ENCODE measurements around the gene EEF1A2. TPM values are rescaled to one million over a fixed set of nuclear protein-coding genes. Genes with fewer than 3 reads are reported as not detected.
A peak's percentile ranks its signal among the peaks of the same experiment; 100 is the strongest.

EEF1A2 gene
- total RNA-seq, 1 donor from 2014 or later = 255 TPM

DNA sequence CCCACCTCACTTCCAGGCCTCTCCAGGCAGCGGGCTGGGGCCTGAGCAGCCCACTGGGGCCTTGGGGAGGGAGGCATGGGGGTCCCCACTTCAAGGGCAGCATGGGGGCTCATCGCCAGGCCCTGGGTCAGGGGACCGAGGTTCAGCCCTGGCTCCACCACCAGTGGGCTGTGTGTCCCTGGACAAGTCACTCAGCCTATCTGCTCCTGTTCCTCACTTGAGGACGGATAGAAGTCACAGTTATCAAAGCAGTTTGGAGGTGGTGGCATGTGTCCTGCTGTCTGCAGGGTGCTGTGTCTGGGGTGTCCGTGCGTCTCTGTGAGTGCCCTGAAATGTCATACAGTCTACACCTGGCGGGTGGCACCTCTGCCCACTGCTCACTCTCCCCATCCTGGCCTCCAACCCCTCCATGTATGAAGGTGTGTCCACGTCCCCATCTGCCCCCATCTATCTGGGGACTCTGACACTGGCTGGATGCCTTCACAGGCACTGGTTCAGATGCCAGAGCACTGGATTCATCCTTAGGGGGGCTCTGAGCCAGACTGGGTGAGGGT is 3.6 kb downstream of the EEF1A2 start:
- H3K4me1 ChIP-seq (ENCODE audit: control insufficient read depth in 3 of 3, insufficient read depth in 3 of 3, low read length in 3 of 3) = peaks cover 30 to 68% (median 51%) of the 10 kb centered on the region in 3 donors
- peaks cover 0 to 20% (median 9%) of the 10 kb centered on the region in 3 donors for H3K27me3 ChIP-seq (ENCODE audit: control insufficient read depth in 3 of 3, insufficient read depth in 3 of 3, low read length in 3 of 3)
- H3K9ac ChIP-seq (ENCODE audit: low read depth in 1 of 3, low read length in 3 of 3) = peak overlapping the region in 1 of 3 donors; percentile 95
- H3K36me3 ChIP-seq (ENCODE audit: control insufficient read depth in 3 of 3, insufficient read depth in 3 of 3, low read length in 3 of 3) = peaks cover 35 to 65% (median 57%) of the 10 kb centered on the region in 3 donors
- H3K4me3 ChIP-seq (ENCODE audit: low read length in 3 of 3) = peak overlapping the region in 2 of 3 donors; percentile 13 to 88
- peak overlapping the region; percentile 12 for H3K27ac ChIP-seq (ENCODE audit: low read depth, low read length)
- H3K9me3 ChIP-seq (ENCODE audit: control insufficient read depth in 3 of 3, low read length in 3 of 3) = no peaks in the 10 kb centered on the region

- peaks cover 0 to 21% (median 6%) of the 10 kb centered on the region in 3 donors for H3K27me3 ChIP-seq (ENCODE audit: control insufficient read depth in 3 of 3, insufficient read depth in 3 of 3, low read length in 3 of 3)
- no peak overlapping the region for H3K27ac ChIP-seq (ENCODE audit: low read depth, low read length)
- H3K9ac ChIP-seq (ENCODE audit: low read depth in 1 of 3, low read length in 3 of 3) = peak overlapping the region in 1 of 3 donors; percentile 95
- peaks cover 35 to 71% (median 59%) of the 10 kb centered on the region in 3 donors for H3K36me3 ChIP-seq (ENCODE audit: control insufficient read depth in 3 of 3, insufficient read depth in 3 of 3, low read length in 3 of 3)
- no peaks in the 10 kb centered on the region for H3K9me3 ChIP-seq (ENCODE audit: control insufficient read depth in 3 of 3, low read length in 3 of 3)
- peaks cover 25 to 61% (median 44%) of the 10 kb centered on the region in 3 donors for H3K4me1 ChIP-seq (ENCODE audit: control insufficient read depth in 3 of 3, insufficient read depth in 3 of 3, low read length in 3 of 3)
- no peak overlapping the region for H3K4me3 ChIP-seq (ENCODE audit: low read length in 3 of 3)
Measured at GRCh38 chr20:63494420-63495166, 4.3 kb downstream of the EEF1A2 start.

GRCh38 chr20:63494084-63494419 is 4.8 kb downstream of the EEF1A2 start:
- peaks cover 23 to 57% (median 41%) of the 10 kb centered on the region in 3 donors for H3K4me1 ChIP-seq (ENCODE audit: control insufficient read depth in 3 of 3, insufficient read depth in 3 of 3, low read length in 3 of 3)
- H3K27me3 ChIP-seq (ENCODE audit: control insufficient read depth in 3 of 3, insufficient read depth in 3 of 3, low read length in 3 of 3) = peaks cover 0 to 21% (median 5%) of the 10 kb centered on the region in 3 donors
- H3K27ac ChIP-seq (ENCODE audit: low read depth, low read length) = no peak overlapping the region
- H3K9me3 ChIP-seq (ENCODE audit: control insufficient read depth in 3 of 3, low read length in 3 of 3) = no peaks in the 10 kb centered on the region
- H3K36me3 ChIP-seq (ENCODE audit: control insufficient read depth in 3 of 3, insufficient read depth in 3 of 3, low read length in 3 of 3) = peaks cover 35 to 74% (median 59%) of the 10 kb centered on the region in 3 donors
- H3K9ac ChIP-seq (ENCODE audit: low read depth in 1 of 3, low read length in 3 of 3) = peak overlapping the region in 2 of 3 donors; percentile 0 to 95
- H3K4me3 ChIP-seq (ENCODE audit: low read length in 3 of 3) = no peak overlapping the region

- peaks cover 23 to 60% (median 41%) of the 10 kb centered on the region in 3 donors for H3K4me1 ChIP-seq (ENCODE audit: control insufficient read depth in 3 of 3, insufficient read depth in 3 of 3, low read length in 3 of 3)
- H3K9ac ChIP-seq (ENCODE audit: low read depth in 1 of 3, low read length in 3 of 3) = no peak overlapping the region
- peaks cover 38 to 78% (median 64%) of the 10 kb centered on the region in 3 donors for H3K36me3 ChIP-seq (ENCODE audit: control insufficient read depth in 3 of 3, insufficient read depth in 3 of 3, low read length in 3 of 3)
- H3K9me3 ChIP-seq (ENCODE audit: control insufficient read depth in 3 of 3, low read length in 3 of 3) = no peaks in the 10 kb centered on the region
- H3K27me3 ChIP-seq (ENCODE audit: control insufficient read depth in 3 of 3, insufficient read depth in 3 of 3, low read length in 3 of 3) = peaks cover 0 to 23% (median 5%) of the 10 kb centered on the region in 3 donors
- H3K27ac ChIP-seq (ENCODE audit: low read depth, low read length) = no peak overlapping the region
- no peak overlapping the region for H3K4me3 ChIP-seq (ENCODE audit: low read length in 3 of 3)
Measured at GRCh38 chr20:63493563-63494020, 5.3 kb downstream of the EEF1A2 start.

- Histone ChIP-seq H3K27me3 (ENCODE audit: control insufficient read depth in 3 of 3, insufficient read depth in 3 of 3, low read length in 3 of 3) (peaks cover 0 to 22% (median 5%) of the 10 kb centered on the region in 3 donors), H3K9ac (ENCODE audit: low read depth in 1 of 3, low read length in 3 of 3) (no peak overlapping the region), H3K4me3 (ENCODE audit: low read length in 3 of 3) (no peak overlapping the region), H3K36me3 (ENCODE audit: control insufficient read depth in 3 of 3, insufficient read depth in 3 of 3, low read length in 3 of 3) (peaks cover 38 to 80% (median 66%) of the 10 kb centered on the region in 3 donors), H3K9me3 (ENCODE audit: control insufficient read depth in 3 of 3, low read length in 3 of 3) (no peaks in the 10 kb centered on the region), H3K4me1 (ENCODE audit: control insufficient read depth in 3 of 3, insufficient read depth in 3 of 3, low read length in 3 of 3) (peaks cover 23 to 61% (median 40%) of the 10 kb centered on the region in 3 donors), H3K27ac (ENCODE audit: low read depth, low read length) (no peak overlapping the region)
Measured at GRCh38 chr20:63492982-63493381, 5.9 kb downstream of the EEF1A2 start.

DNA sequence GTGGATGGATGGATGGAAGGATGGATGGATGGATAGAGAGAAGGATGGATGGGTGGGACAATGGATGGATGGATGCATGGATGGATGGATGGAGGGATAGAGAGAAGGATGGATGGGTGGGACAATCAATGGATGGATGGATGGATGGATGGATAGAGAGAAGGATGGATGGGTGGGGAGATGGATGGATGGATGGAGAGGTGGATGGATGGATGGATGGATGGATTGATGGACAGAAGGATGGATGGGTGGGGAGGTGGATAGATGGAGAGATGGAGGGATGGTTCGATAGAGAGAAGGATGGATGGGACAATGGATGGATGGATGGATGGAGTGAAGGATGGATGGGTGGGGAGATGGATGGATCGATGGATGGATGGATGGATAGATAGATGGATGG is 6.4 kb downstream of the EEF1A2 start:
- H3K4me3 ChIP-seq (ENCODE audit: low read length in 3 of 3) = no peak overlapping the region
- H3K36me3 ChIP-seq (ENCODE audit: control insufficient read depth in 3 of 3, insufficient read depth in 3 of 3, low read length in 3 of 3) = peaks cover 39 to 81% (median 69%) of the 10 kb centered on the region in 3 donors
- H3K9me3 ChIP-seq (ENCODE audit: control insufficient read depth in 3 of 3, low read length in 3 of 3) = no peaks in the 10 kb centered on the region
- no peak overlapping the region for H3K27ac ChIP-seq (ENCODE audit: low read depth, low read length)
- no peak overlapping the region for H3K9ac ChIP-seq (ENCODE audit: low read depth in 1 of 3, low read length in 3 of 3)
- H3K4me1 ChIP-seq (ENCODE audit: control insufficient read depth in 3 of 3, insufficient read depth in 3 of 3, low read length in 3 of 3) = peaks cover 23 to 57% (median 38%) of the 10 kb centered on the region in 3 donors
- peaks cover 0 to 19% (median 6%) of the 10 kb centered on the region in 3 donors for H3K27me3 ChIP-seq (ENCODE audit: control insufficient read depth in 3 of 3, insufficient read depth in 3 of 3, low read length in 3 of 3)

- no peak overlapping the region for H3K9ac ChIP-seq (ENCODE audit: low read depth in 1 of 3, low read length in 3 of 3)
- no peaks in the 10 kb centered on the region for H3K9me3 ChIP-seq (ENCODE audit: control insufficient read depth in 3 of 3, low read length in 3 of 3)
- no peak overlapping the region for H3K27ac ChIP-seq (ENCODE audit: low read depth, low read length)
- peaks cover 20 to 49% (median 37%) of the 10 kb centered on the region in 3 donors for H3K4me1 ChIP-seq (ENCODE audit: control insufficient read depth in 3 of 3, insufficient read depth in 3 of 3, low read length in 3 of 3)
- peaks cover 42 to 78% (median 71%) of the 10 kb centered on the region in 3 donors for H3K36me3 ChIP-seq (ENCODE audit: control insufficient read depth in 3 of 3, insufficient read depth in 3 of 3, low read length in 3 of 3)
- peaks cover 0 to 14% (median 9%) of the 10 kb centered on the region in 3 donors for H3K27me3 ChIP-seq (ENCODE audit: control insufficient read depth in 3 of 3, insufficient read depth in 3 of 3, low read length in 3 of 3)
- H3K4me3 ChIP-seq (ENCODE audit: low read length in 3 of 3) = no peak overlapping the region
Measured at GRCh38 chr20:63491635-63492230, 7.2 kb downstream of the EEF1A2 start.

DNA sequence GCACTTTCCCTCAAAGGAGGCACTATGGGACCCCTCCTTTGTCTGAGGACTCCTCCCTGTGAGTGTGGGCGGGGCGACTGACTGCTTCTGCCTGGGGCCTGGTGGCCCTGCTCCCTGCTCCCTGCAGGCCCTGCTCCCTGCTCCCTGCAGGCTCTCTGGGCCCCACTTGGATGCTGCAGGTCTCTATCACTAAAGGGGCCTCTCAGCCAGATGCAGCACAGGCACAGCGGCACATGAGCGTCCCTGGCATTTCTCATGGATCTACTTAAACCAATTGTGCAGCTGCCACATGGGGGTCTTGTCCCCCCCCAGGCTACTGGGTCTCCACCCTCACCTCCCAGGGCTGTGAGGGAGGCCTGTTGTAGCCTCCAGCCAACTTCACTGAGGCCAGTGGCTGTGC is 7.8 kb downstream of the EEF1A2 start:
- peaks cover 14 to 43% (median 30%) of the 10 kb centered on the region in 3 donors for H3K4me1 ChIP-seq (ENCODE audit: control insufficient read depth in 3 of 3, insufficient read depth in 3 of 3, low read length in 3 of 3)
- peaks cover 42 to 75% (median 71%) of the 10 kb centered on the region in 3 donors for H3K36me3 ChIP-seq (ENCODE audit: control insufficient read depth in 3 of 3, insufficient read depth in 3 of 3, low read length in 3 of 3)
- H3K9ac ChIP-seq (ENCODE audit: low read depth in 1 of 3, low read length in 3 of 3) = peak overlapping the region in 1 of 3 donors; percentile 33
- H3K9me3 ChIP-seq (ENCODE audit: control insufficient read depth in 3 of 3, low read length in 3 of 3) = no peaks in the 10 kb centered on the region
- no peak overlapping the region for H3K4me3 ChIP-seq (ENCODE audit: low read length in 3 of 3)
- peaks cover 0 to 14% (median 9%) of the 10 kb centered on the region in 3 donors for H3K27me3 ChIP-seq (ENCODE audit: control insufficient read depth in 3 of 3, insufficient read depth in 3 of 3, low read length in 3 of 3)
- H3K27ac ChIP-seq (ENCODE audit: low read depth, low read length) = no peak overlapping the region

DNA sequence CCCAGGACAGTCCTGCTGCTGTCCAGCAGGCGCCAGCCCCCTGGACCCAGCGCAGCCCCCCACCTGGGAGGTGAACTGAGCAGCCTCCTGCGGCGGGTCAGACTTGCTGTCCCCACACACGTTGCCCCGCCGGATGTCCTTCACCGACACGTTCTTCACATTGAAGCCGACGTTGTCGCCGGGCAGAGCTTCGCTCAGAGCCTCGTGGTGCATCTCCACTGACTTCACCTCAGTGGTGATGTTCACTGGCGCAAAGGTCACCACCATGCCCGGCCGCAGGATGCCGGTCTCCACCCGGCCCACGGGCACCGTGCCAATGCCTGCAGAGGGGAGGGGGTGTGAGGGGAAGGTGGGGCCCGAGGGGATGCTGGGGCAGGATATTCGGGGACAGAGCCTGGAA is 8.5 kb downstream of the EEF1A2 start:
- Histone ChIP-seq H3K4me1 (ENCODE audit: control insufficient read depth in 3 of 3, insufficient read depth in 3 of 3, low read length in 3 of 3) (peaks cover 8 to 36% (median 24%) of the 10 kb centered on the region in 3 donors), H3K36me3 (ENCODE audit: control insufficient read depth in 3 of 3, insufficient read depth in 3 of 3, low read length in 3 of 3) (peaks cover 42 to 69% (median 65%) of the 10 kb centered on the region in 3 donors), H3K9ac (ENCODE audit: low read depth in 1 of 3, low read length in 3 of 3) (no peak overlapping the region), H3K4me3 (ENCODE audit: low read length in 3 of 3) (no peak overlapping the region), H3K27me3 (ENCODE audit: control insufficient read depth in 3 of 3, insufficient read depth in 3 of 3, low read length in 3 of 3) (peaks cover 0 to 14% (median 9%) of the 10 kb centered on the region in 3 donors), H3K9me3 (ENCODE audit: control insufficient read depth in 3 of 3, low read length in 3 of 3) (no peaks in the 10 kb centered on the region), H3K27ac (ENCODE audit: low read depth, low read length) (no peak overlapping the region)

All from skeletal muscle tissue (tissue), 4 donors.